HG03135 (cell line): Measurements from ENCODE around the gene KRTAP10-3.
"Not testable (repeated sequence)": the region's sequence is repeated elsewhere in the genome, so short reads cannot be mapped to it uniquely, and the experiment has no call there.

Experiments used
- ATAC-seq: cut with Tn5 transposase; IDR thresholded peaks from one replicate; pipeline ENCODE4 v1.9.1; 2021; ENCODE audit warnings: mild to moderate bottlenecking, moderate library complexity; ENCODE audit not compliant: unreplicated experiment

The KRTAP10-3 gene

GRCh38 chr21:44590897-44591800 lies 32.6 kb upstream of the KRTAP10-3 start:
- not testable (repeated sequence) for ATAC-seq

- no peak for ATAC-seq
Observed at GRCh38 chr21:44590311-44590721, 31.7 kb upstream of the KRTAP10-3 start.

- no peak for ATAC-seq
Observed at GRCh38 chr21:44589586-44590305, 31.2 kb upstream of the KRTAP10-3 start.

- ATAC-seq: no peak
Observed at GRCh38 chr21:44589094-44589493, 30.5 kb upstream of the KRTAP10-3 start.

- ATAC-seq: no peak
Observed at GRCh38 chr21:44585892-44586291, 27.3 kb upstream of the KRTAP10-3 start.

- no peak for ATAC-seq
Observed at GRCh38 chr21:44583800-44584147, 25.2 kb upstream of the KRTAP10-3 start.

GRCh38 chr21:44583089-44583799 lies 24.6 kb upstream of the KRTAP10-3 start:
- ATAC-seq: no peak

- ATAC-seq: no peak
Observed at GRCh38 chr21:44582055-44582454, 23.5 kb upstream of the KRTAP10-3 start.

GRCh38 chr21:44581158-44581557 lies 22.6 kb upstream of the KRTAP10-3 start:
- ATAC-seq: no peak

GRCh38 chr21:44580231-44580821 lies 21.7 kb upstream of the KRTAP10-3 start, which contains the start of gene KRTAP10-5:
Gene KRTAP10-5, minus strand, starts transcription at chr21:44580604. Its CDS starts 26 bp downstream, at chr21:44580578.
- not testable (repeated sequence) for ATAC-seq

- ATAC-seq: no peak
Observed at GRCh38 chr21:44579833-44580144, 21.2 kb upstream of the KRTAP10-3 start.

GRCh38 chr21:44579056-44579832 lies 20.6 kb upstream of the KRTAP10-3 start:
- no peak for ATAC-seq

GRCh38 chr21:44578371-44579055 lies 19.9 kb upstream of the KRTAP10-3 start:
- ATAC-seq: no peak

- ATAC-seq: no peak
Observed at GRCh38 chr21:44576025-44576420, 17.4 kb upstream of the KRTAP10-3 start.

GRCh38 chr21:44575307-44576024 lies 16.9 kb upstream of the KRTAP10-3 start:
- no peak for ATAC-seq

- no peak for ATAC-seq
Observed at GRCh38 chr21:44574457-44575306, 16.1 kb upstream of the KRTAP10-3 start.

GRCh38 chr21:44573630-44574456 lies 15.2 kb upstream of the KRTAP10-3 start, which contains the start of gene KRTAP10-4:
Gene KRTAP10-4, plus strand, starts transcription at chr21:44573729. Its CDS starts 30 bp downstream, at chr21:44573759.
- not testable (repeated sequence) for ATAC-seq
